Uterus (tissue), 4 donors: Measurements from ENCODE around the gene RXYLT1. TPM values are rescaled to one million over a fixed set of nuclear protein-coding genes. Genes with fewer than 3 reads are reported as not detected.
A peak's percentile ranks its signal among the peaks of the same experiment; 100 is the strongest.

Experiments used
- DNase-seq, 2 donors: peaks; one replicate each; pipeline ENCODE4 v3.0.0-alpha.2; 2019 to 2020
- H3K27ac ChIP-seq, 2 donors: fragments of 200-600 bp; sonication (generic); 1 replicate in 1 of 2; 2 replicates in 1 of 2; pipeline ENCODE4 v1.5.1; 2016 to 2018
- H3K27me3 ChIP-seq, 2 donors: fragments of 200-600 bp; sonication (generic); one replicate each; pipeline ENCODE4 v1.5.1; 2018 to 2019; ENCODE audit warnings: control low read depth in 1 of 2
- H3K36me3 ChIP-seq, 2 donors: fragments of 200-600 bp; sonication (generic); one replicate each; pipeline ENCODE4 v1.5.1; 2019; ENCODE audit warnings: control low read depth in 1 of 2
- H3K4me1 ChIP-seq, 2 donors: fragments of 200-600 bp; sonication (generic); one replicate each; pipeline ENCODE4 v1.5.1; 2018 to 2019; ENCODE audit warnings: control low read depth in 1 of 2
- H3K4me3 ChIP-seq, 2 donors: fragments of 200-600 bp; sonication (generic); 1 replicate in 1 of 2; 2 replicates in 1 of 2; pipeline ENCODE4 v1.5.1; 2018 to 2019; ENCODE audit warnings: mild to moderate bottlenecking in 1 of 2
- H3K9me3 ChIP-seq, 2 donors: fragments of 200-600 bp; sonication (generic); one replicate each; pipeline ENCODE4 v1.5.1; 2019; ENCODE audit warnings: control low read depth in 1 of 2
- CTCF ChIP-seq, 4 experiments: fragments of 200-600 bp in 2 of 4; fragments of 450-650 bp in 2 of 4; sonication (generic) in 2 of 4; IDR thresholded peaks; one replicate each; pipeline ENCODE4 v1.5.1; 2016 to 2019; ENCODE audit warnings: antibody characterized with exemption in 4 of 4, mild to moderate bottlenecking in 2 of 4, moderate library complexity in 1 of 4
- POLR2A ChIP-seq, 2 donors: fragments of 450-650 bp; IDR thresholded peaks; one replicate each; pipeline ENCODE4 v1.6.1; 2016; ENCODE audit warnings: antibody characterized with exemption in 2 of 2, mild to moderate bottlenecking in 1 of 2, moderate library complexity in 1 of 2
- intact Hi-C: fragments of 100-400 bp; cut with DNase I; formaldehyde crosslinking; loops from one replicate; pipeline ENCODE4 v1.15.1; 2023; ENCODE audit warnings: low total_unique reads
- total RNA-seq, 4 donors: library from RNA; depleted of rRNA in 3 of 4; stranded (reverse); fragments of >200 nt in 3 of 4; gene quantifications; one replicate each; pipeline versions ENCODE4 v1.1.0 to v1.2.4, GENCODE V29; 2014 to 2023
- donor health status: DM: yes; HTN: yes; CAD: no.

The RXYLT1 gene
- total RNA-seq, 4 donors from 2014 or later = 2.0 to 24.2 (median 16.3) TPM

- Histone ChIP-seq H3K4me1 (no peaks in the 10 kb centered on the region), H3K9me3 (no peaks in the 10 kb centered on the region), H3K4me3 (peak overlapping the region; percentile 28 to 51), H3K27ac (peak overlapping the region; percentile 20 to 65), H3K36me3 (no peaks in the 10 kb centered on the region), H3K27me3 (no peaks in the 10 kb centered on the region)
- intact Hi-C loops = no loop called here
- DNase-seq = peak; percentile 30 to 35
- TF ChIP-seq CTCF (IDR thresholded peaks at IDR 0.05) (no peak), POLR2A (IDR thresholded peaks at IDR 0.05) (no peak)
These were observed 42.1 kb downstream of the RXYLT1 start for GRCh38 chr12:63821781-63822251.

DNA sequence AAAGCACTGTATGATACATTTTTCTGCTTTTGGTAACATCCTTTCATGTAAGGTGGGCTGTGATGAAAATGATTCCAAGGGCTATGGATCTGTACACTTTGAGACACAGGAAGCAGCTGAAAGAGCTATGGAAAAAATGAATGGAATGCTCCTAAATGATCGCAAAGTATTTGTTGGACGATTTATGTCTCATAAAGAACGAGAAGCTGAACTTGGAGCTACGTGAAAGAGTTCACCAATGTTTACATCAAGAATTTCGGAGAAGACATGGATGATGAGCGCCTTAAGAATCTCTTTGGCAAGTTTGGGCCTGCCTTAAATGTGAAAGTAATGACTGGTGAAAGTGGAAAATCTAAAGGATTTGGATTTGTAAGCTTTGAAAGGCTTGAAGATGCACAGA, 42.6 kb downstream of the RXYLT1 start:
- H3K4me3 ChIP-seq = peak overlapping the region; percentile 28 to 51
- intact Hi-C loops = no loop called here
- no peaks in the 10 kb centered on the region for H3K4me1 ChIP-seq
- TF ChIP-seq CTCF (IDR thresholded peaks at IDR 0.05) = no peak
- no peak for TF ChIP-seq POLR2A (IDR thresholded peaks at IDR 0.05)
- H3K9me3 ChIP-seq = no peaks in the 10 kb centered on the region
- H3K27ac ChIP-seq = peak overlapping the region in 1 of 2 donors; percentile 65
- no peaks in the 10 kb centered on the region for H3K27me3 ChIP-seq
- no peaks in the 10 kb centered on the region for H3K36me3 ChIP-seq
- DNase-seq = no peak

GRCh38 chr12:63823040-63823439, 43.3 kb downstream of the RXYLT1 start:
- H3K27me3 ChIP-seq = no peaks in the 10 kb centered on the region
- TF ChIP-seq POLR2A (IDR thresholded peaks at IDR 0.05) (no peak), CTCF (IDR thresholded peaks at IDR 0.05) (no peak)
- H3K4me1 ChIP-seq = no peaks in the 10 kb centered on the region
- intact Hi-C loops = no loop called here
- no peaks in the 10 kb centered on the region for H3K9me3 ChIP-seq
- H3K36me3 ChIP-seq = no peaks in the 10 kb centered on the region
- DNase-seq = no peak
- no peak overlapping the region for H3K27ac ChIP-seq
- no peak overlapping the region for H3K4me3 ChIP-seq

GRCh38 chr12:63826006-63826585, 46.4 kb downstream of the RXYLT1 start:
- no peak overlapping the region for H3K27ac ChIP-seq
- intact Hi-C loops = no loop called here
- no peaks in the 10 kb centered on the region for H3K9me3 ChIP-seq
- no peaks in the 10 kb centered on the region for H3K27me3 ChIP-seq
- H3K4me3 ChIP-seq = no peak overlapping the region
- no peaks in the 10 kb centered on the region for H3K36me3 ChIP-seq
- no peak for DNase-seq
- no peaks in the 10 kb centered on the region for H3K4me1 ChIP-seq
- TF ChIP-seq POLR2A (IDR thresholded peaks at IDR 0.05) = no peak
- TF ChIP-seq CTCF (IDR thresholded peaks at IDR 0.05) = peak; percentile 44 to 84 (median 74)

DNA sequence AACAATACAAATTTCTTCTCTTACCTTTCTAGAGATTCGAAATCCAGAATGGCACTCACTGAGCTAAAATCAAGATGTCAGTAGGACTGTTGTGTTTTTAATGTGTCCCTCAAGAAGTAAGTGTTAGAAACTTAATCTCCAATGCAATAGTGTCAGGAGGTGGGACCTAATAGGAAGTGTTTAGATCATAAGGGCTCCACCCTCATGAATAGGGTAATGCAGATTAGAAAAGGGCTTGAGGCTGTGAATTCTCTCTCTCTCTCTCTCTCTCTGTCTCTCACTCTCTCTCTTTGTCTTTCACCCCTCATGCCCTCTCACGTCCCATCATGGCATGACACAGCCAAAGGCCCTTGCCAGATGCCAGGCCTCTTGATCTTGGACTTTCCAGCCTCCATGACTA, 49.2 kb downstream of the RXYLT1 start:
- DNase-seq = no peak
- no peak overlapping the region for H3K4me3 ChIP-seq
- no peaks in the 10 kb centered on the region for H3K9me3 ChIP-seq
- H3K27me3 ChIP-seq = no peaks in the 10 kb centered on the region
- no peaks in the 10 kb centered on the region for H3K36me3 ChIP-seq
- intact Hi-C loops = no loop called here
- H3K4me1 ChIP-seq = no peaks in the 10 kb centered on the region
- no peak overlapping the region for H3K27ac ChIP-seq
- TF ChIP-seq POLR2A (IDR thresholded peaks at IDR 0.05) (no peak), CTCF (IDR thresholded peaks at IDR 0.05) (no peak)
